Neural progenitor cell (in vitro differentiated cells): ENCODE measurements around the gene OCA2.

ENCODE experiments used
- EZH2 ChIP-seq: fragments of 200-600 bp; sonication (generic); IDR thresholded peaks from 2 replicates; pipeline ENCODE4 v1.6.1; 2017; ENCODE audit warnings: antibody characterized with exemption, mild to moderate bottlenecking, moderate library complexity
- EZH2phosphoT487 ChIP-seq: fragments of 200-600 bp; sonication (generic); IDR thresholded peaks from 2 replicates; pipeline ENCODE4 v1.6.1; 2017; ENCODE audit warnings: antibody characterized with exemption
- TF ChIP-seq, protein P1 (sequence below): fragments of 200-600 bp; sonication (generic); IDR thresholded peaks from 2 replicates; pipeline ENCODE4 v1.5.1; 2017; ENCODE audit warnings: antibody characterized with exemption, mild to moderate bottlenecking

GRCh38 chr15:28026221-28026620 lies 72.9 kb downstream of the OCA2 start:
- TF ChIP-seq EZH2phosphoT487 (no peak), EZH2 (no peak)
- TF ChIP-seq, protein P1, sequence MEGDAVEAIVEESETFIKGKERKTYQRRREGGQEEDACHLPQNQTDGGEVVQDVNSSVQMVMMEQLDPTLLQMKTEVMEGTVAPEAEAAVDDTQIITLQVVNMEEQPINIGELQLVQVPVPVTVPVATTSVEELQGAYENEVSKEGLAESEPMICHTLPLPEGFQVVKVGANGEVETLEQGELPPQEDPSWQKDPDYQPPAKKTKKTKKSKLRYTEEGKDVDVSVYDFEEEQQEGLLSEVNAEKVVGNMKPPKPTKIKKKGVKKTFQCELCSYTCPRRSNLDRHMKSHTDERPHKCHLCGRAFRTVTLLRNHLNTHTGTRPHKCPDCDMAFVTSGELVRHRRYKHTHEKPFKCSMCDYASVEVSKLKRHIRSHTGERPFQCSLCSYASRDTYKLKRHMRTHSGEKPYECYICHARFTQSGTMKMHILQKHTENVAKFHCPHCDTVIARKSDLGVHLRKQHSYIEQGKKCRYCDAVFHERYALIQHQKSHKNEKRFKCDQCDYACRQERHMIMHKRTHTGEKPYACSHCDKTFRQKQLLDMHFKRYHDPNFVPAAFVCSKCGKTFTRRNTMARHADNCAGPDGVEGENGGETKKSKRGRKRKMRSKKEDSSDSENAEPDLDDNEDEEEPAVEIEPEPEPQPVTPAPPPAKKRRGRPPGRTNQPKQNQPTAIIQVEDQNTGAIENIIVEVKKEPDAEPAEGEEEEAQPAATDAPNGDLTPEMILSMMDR = no peak
